Activated T-helper 1 cell treated with anti-CD3 and anti-CD28 coated beads, Interleukin-2, amount 50 U/mL, for 16 hours (primary cell): Measurements from ENCODE around the gene PPP1R26.

ENCODE experiments used
- DNase-seq, 2 donors: peaks; one replicate each; pipeline ENCODE4 v3.0.0-alpha.2; 2020; ENCODE audit warnings: low read depth in 1 of 2, low spot score in 1 of 2

PPP1R26 gene

DNA sequence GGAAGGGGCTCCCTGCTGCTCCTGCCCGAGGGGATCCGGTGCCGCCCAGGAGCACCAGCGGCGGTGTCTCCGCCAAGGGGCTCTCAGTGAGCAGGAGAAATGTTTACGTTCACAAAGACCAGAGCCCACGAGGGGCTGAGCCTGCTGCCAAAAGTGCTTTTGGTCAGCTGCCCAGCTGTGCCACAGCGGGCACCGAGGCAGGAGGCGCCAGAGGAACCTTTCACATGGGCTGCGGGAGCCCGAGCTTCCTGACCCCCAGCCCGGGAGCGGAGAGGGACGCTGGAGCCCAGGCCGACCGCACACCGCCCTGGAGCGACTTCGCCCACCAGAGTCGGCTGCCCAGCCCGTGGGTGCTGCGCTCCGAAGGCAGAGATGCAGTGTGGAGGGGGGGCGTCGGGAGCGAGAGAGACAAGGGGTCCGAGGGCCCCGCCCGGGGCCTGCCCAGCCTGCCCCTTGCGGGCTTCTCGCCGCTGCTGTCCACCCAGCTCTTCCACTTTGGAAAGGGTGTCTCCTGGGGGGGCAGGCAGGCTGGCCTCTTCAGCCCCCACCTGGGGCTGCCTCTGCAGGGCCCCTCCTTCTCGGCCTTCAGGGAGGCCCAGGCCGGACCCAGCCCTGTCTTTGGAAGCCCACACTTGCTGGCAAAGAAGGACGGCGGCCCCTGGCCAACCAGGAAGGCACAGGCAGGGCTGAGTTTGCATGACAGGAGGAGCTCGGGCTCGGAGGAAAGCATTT is 7.9 kb downstream of the PPP1R26 start:
- no peak for DNase-seq

DNA sequence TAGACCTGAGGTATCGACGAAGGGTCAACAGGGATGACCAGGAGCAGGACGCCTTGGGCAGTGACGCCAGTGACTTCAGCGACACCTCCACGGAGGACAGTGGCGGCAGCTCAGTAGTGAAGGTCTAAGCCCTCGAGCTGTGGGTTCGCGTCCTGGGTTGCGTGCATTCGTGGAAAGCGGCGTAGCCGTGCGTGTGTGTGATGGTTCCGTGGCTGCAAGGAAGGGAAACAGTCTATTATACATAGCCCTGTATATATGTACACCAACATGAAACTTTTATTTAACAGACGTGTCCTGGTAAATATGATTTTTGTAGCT is 8.4 kb downstream of the PPP1R26 start:
- DNase-seq: no peak

DNA sequence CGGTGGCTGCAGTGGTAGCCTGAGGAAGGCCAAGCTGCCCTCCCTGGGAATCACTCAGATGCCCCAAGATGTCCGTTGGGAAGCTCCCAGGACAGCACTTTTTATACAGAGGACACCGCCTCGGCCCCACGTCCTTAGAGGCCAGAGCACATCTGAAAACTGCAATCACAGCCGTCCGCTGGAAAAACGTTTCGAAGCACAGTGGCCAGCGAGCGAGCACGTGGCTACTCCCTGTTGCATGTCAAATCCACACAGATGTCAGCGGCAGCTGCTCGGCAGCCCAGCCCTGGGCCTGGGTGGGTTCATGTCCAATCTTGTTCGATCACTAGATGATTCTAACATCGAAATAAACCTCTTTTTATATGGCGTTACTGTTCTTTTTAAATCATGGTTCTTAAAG is 8.9 kb downstream of the PPP1R26 start:
- no peak for DNase-seq

DNA sequence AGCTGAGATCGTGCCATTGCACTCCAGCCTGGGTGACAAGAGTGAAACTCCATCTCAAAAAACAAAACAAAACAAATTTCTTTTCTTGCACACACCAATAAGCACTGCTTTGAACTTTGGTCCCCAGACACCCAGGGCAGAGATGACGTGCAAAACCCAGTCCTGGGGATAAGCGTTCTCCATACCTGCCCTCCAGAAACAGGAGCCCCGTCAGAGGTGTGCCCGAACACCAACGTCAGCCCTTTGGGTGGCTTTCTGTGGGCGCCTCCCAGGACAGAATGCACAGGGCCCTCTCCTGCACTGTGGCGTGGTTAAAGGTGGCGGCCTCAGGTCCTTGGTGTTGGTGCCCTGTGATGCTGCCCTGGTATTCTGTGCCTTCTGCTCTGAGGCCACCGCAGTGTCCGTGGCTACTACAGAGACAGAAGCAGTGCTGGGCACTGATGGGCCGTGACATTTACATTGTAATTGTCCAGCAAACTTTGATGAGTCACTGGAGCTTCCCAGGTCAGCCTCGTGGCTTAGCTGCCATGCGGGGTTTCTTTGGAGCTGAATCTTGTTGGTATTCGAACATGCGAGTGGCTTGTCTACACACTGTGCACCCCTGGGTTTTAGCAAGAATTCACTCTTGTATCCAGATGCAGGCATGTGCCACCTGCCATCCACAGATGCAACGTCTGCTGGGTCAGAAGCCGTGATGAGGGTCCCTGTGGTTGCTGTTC is 9.8 kb downstream of the PPP1R26 start:
- no peak for DNase-seq

DNA sequence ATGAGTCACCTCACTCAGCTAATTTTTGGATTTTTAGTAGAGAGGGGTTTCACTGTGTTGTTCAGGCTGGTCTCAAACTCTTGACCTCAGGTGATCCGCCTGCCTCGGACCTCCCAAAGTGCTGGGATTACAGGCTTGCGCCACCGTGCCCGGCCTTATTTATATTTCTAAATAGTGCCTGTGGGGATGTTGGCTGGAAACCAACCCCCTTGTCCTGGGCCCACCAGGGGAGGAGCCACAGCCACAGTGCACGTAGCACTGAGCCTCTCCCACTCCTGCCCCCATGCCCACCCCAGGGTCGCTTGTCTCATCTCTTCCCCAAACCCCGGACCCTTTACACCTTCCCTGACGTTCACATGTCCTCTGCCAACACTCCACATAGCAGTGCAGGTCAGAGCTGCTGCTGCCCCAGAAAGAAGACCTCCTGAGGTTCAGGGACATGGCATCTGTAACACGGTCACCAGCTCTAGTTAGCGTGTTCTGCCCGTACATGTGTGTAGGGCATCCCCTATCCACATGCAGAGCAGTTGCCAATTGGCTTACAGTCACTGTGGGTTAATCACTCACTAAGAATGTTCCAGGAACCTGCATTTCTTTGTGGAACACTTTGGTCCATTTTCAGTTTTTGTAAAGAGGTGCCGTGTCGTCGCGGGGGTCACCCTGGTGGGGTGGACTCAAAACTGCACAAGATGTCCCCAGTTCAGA is 10.7 kb downstream of the PPP1R26 start:
- DNase-seq: no peak

DNA sequence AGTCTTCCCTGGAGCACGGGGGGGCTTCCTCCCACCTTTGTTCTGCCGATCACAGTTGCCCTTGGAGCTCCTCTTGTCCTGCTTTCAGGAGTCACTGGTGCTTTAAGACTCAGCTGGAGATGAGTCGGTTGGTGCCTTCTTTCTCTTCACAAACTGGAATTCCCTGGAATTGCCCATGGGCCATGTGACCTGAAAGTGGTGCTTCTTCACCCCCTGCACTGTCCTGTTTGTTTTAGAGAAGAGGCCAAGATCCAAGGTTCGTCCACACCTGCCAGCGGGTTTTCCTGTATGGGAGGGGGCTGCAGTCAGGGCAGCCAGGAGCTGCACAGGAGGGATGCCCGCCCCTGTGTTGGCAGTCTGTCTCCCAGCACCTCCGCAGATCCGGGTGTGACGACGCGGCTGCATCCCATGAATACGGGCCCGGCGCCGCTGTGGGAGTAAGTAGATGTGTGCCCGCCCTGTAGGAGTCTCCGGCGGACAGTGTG is 11.4 kb downstream of the PPP1R26 start:
- DNase-seq: no peak

DNA sequence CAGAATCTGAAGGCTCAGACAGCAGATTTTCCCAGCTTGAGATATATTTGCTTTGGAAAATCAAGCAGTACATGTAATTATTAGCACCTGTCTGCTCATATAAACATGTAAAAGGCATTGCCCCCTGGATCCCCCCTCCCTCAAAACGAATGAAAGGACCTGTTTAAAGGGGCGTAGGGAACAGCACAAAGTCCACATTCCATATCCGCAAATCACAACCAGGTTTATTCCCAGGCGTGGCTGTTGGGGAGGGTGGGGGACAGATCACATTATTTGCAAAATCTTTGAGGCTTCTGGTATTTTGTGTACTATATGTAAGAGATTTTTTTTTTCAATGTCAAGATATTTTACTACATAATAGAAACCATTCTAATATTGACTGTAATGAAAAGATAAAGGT is 12.2 kb downstream of the PPP1R26 start:
- no peak for DNase-seq

DNA sequence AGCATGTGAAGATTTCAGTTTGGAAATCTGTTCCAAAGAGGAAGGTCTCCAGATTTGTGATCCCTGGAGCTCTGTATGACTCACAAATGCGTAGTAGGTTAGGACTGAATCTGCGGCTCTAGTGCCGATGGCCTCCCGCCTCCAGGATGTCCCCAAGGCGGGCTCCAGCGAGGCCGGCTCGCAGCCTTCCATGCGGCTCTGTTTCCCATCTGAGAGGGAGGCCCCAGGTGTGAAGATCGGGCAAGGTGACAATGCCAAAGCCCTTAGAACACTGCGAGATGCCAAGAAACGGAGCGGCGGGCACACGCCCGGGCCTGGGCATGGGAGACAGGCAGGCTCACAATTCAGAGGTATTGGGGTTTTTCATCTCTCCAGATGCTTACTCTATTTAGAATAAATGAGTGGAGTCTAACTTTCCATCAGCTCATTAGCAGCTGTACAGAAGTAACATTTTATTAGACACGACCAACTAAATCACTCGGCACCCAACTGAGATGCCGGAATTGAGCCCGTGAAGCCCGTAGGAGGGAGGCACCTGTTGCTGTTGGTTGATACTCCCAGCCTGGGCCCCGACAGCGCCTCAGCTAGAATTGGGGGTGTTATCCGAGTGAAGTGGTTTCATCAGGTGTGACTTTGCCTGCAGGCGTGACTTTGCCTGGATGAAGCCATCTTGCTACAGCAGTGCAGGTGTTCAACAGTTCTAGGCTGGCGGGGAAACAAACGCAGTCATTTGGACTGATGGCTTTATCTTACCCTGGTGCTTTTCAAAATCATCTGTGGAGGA is 13.5 kb downstream of the PPP1R26 start:
- no peak for DNase-seq

DNA sequence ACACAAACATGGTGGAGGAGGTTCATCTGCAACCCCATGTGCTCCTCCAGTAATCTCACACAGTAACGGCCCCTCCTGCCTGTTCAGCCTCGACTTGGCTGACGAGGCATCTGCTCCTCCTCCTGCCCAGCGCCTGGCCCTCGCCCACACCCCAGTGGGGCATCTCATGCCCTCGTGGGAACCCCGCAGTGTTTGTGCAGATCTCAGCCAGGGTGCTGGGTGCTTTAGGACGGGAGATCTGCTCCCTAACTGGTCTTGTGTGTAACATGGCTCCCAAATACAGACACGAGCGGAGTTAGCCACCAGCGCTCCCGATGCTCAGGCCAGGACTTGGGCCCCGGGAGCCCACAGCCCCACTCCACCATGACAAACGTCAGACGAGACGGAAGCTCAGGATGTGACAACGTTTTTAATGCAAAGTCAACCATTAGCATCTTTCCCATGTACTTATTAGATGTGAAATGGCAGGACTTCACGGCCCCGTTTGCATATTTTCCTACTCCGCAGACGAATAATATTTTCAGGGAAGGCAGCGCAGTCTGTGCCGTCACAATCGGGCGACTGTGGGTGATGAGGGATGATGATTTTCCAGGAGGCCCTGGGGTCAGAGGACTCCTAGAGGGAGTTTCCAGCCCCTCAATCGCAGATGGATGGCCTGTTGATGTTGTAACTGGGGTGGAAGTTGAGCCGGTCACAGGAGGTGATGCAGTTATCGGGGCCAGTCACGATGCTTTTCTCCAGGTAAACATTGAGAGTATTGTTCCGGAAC is 15.4 kb downstream of the PPP1R26 start:
- DNase-seq: no peak

DNA sequence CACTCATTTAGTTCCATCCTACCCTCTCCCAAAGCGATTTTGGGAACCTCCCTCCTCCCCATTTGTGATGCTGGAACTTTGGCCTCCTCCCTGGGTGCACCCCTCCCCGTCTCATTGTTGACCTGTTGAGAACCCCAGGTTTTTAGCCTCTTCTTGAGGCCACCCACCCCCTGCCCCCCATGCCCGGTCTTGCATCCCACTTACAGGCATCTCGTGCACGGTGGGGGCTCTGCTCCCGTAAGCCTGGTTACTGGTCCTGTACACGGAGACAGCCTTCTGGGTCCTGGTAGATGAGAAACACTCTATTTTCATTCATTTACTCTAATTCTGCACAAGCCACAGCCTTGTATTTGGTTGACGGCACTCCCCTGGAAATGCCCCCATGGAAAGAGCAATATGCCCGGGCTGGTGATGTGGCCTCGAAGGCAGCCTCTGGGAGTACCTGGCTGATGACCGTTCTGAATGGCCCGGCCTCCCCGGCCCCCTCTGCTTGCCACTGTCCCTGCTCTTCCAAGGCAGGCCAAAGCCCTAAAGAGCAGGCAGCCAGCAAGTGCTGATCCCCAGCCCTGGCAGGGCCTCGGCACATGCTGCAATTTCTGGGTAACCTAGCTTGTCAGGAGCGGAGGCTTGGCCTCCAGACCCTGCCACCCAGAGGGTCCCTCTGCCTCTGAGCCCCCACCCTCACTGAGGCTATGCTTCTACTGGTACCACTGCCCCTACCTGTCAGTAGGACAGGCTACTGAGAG is 19.0 kb downstream of the PPP1R26 start:
- DNase-seq: no peak

DNA sequence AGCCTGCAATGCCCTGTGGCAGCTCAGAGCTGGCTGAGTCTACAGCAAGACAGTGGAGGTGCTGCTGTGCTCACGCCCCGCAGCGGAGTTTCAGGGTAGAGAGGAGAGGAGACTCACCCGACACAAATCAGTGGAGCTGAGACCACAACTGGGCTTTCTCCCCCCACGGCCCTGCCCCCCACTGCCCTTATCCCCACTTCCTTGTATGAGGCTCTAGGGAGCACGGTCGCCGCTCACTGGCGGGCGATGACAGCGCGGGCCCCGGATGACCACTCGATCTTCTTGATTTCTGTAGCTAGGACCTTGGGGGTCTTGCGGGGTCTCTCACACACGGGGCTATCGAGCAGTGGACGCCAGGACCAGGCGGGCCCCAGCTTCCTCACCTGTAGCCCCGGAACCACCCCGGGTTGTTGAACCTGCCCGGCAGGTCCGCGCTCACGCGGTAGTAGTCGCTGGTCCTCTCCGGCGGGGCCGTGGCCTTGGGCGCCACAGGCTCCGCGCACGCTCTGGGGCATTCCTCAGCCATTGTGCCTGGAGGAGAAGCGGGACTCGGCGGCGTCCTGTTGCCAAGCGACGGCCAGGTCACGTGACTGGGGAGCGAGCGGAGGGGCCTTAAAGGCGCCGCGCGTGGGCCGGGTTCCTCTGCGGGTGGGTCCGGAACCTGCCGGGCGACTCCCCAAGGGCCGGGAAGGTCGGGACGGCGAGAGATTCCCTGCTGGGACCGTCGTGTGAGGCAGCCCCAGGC is 19.9 kb downstream of the PPP1R26 start:
- peak; percentile 82 to 87 for DNase-seq

DNA sequence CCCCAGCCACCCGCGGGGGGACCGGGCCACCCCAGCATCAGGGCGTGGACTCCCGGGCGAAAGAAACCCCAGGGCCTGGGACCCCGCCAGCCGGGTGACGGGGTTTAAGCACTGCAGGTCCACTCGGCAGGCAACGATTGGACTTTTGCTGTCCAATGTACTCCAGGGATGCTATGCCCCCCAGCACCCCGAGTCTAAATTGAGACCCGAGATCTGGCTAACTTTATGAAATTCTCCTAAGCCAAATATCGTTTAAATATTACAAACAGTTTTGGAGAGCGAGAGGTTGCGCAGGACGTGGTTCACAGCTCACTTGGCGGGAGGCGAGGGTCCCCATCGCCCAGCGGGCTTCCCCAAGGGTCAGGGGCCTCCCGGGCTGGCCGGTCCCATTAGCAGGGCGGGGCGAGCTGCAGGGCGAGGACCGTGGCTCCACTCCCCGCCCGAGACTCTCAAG is 20.5 kb downstream of the PPP1R26 start:
- DNase-seq: no peak

DNA sequence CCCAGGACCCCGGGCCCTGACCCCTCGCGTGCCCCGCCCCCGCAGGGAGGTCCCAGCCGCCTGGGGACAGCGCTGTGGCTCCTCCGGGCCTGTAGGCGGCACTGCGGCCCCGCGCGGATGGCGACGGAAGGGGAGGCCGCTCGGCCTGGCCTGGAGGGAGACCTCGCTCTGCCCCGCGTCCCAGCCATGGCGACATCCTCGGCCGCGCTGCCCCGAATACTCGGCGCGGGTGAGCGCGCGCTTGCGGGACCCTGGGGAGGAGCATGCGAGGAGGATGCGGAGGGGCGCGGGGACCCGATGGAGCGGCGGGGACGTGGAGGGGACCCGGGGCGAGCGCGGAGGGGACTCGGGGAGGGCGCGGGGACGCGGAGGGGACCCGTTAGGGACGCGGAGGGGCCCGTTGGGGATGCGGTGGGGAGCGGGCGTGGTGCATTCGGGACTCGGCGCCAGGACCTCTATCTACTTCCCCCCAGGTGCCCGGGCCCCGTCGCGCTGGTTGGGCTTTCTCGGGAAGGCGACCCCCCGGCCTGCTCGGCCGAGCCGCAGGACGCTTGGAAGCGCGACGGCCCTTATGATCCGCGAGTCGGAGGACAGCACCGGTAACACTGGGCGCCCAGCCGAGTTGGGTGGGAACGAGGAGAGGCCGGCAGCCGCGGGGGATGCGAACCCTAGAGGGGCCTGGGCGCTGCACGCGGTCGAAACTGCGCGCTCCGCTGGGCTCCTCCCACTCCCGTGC is 21.1 kb downstream of the PPP1R26 start, which contains the start of gene MRPS2:
Gene MRPS2, plus strand, starts transcription at position 158 of the 736 bp plus-strand sequence. Its CDS starts 29 bp downstream, at position 187.
- peak; percentile 73 to 79 for DNase-seq

DNA sequence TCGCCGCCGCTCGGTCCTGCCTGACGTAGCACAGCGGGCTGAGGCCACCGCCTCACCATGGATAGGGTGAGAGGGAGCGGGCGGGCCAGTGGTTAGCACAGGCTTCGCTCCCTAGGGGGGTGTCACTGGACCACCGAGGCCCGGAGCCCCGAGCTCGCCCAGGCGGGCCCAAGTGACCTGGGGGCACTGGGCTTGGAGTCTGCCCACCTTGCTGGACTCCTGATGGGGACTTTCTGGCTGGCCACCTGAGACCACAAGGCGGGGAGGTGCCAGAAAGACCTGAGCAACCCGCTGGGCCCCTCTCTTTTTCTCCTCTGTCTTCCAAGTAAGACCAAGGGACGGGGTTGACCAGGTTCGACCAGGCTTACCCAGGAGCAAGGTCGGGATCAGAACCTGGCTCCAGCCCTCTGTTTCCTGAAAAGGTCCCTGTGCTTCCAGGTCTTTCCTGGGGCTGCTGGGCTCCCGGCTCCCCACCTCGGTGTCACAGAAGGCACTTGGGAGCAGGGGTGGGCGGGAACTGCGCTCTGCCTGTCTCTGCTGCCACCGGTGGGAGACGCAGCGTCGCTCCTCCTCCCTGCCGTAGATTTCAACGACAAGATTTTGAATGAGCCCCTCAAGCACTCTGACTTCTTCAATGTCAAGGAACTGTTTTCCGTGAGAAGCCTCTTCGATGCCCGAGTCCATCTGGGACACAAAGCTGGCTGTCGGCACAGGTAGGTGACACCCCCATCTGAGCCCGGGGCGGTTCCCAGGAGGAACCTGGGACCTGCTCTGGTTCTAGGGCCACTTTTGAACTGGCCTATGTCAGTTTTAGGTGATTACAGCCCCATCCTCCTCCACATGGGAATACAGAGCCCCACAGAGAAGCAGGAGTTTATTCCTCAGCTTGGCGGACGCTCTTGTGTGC is 21.9 kb downstream of the PPP1R26 start:
- no peak for DNase-seq

DNA sequence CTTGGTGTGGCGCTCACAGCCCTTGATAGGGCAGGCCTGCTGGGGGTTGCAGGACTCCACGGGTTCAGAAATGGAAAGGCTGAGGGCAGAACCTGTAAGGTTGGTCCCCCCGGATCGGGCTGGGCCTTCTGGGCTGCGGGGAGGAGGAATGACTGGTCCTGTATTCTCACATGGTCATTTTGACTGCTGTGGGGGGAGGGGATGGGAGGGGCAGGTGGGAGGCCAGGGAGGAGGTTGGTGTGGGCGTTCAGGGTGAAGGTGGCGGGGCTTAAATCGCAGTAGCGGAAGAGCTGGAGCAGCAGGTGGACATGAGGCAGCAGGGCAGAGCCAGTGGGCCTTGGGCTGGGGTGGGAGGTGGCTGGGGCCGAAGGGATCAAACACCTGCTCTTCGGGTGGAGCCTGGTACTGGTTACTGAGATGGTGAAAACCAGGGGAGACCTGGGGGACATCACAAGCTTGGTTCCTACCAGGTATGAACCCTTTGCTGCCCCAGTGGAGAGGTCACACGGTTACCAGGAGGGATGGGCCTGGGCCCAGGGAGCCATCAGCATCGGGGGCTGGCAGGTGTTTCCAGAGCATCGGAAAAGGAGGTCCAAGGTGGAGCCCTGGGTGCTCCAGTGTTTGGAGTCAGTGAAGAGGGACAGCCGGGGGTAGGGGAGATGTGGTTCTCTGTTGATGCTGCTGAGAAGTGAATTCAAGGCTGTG is 22.7 kb downstream of the PPP1R26 start:
- DNase-seq: no peak

DNA sequence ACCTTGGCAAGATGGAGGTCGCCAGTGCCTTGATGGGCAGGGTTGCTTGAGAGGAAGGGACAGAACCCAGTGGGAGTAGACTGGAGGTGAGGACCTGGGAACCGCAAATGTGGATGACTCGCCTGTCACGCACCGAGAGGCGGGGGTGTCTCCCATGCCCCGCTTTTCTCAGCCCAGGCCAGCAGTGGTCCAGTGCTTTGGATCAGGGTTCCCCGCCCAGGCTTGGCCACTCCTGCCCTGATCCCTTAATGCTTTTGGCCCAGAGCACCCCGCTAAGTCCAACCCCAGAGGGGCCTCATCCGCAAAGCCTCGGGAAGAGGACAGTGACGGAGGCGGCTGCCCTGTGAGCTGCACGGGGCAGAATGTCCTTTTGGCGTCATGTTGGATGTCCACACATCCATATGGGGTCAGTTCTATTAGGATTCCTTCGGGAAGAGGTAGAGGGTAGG is 23.3 kb downstream of the PPP1R26 start:
- no peak for DNase-seq
